Vagina (tissue), 2 donors: ENCODE measurements around the gene SLC9C2.

Experiments used
- POLR2A ChIP-seq, 2 donors: fragments of 450-650 bp; IDR thresholded peaks; one replicate each; pipeline ENCODE4 v1.6.1; 2017; ENCODE audit warnings: antibody characterized with exemption in 2 of 2, mild to moderate bottlenecking in 2 of 2, moderate library complexity in 2 of 2
- POLR2AphosphoS5 ChIP-seq, 2 donors: sonication (generic); formaldehyde crosslinking; IDR thresholded peaks; one replicate each; pipeline ENCODE4 v1.9.0; 2017; ENCODE audit warnings: antibody characterized with exemption in 2 of 2, mild to moderate bottlenecking in 2 of 2, low read depth in 1 of 2; ENCODE audit not compliant: insufficient read depth in 1 of 2
- TF ChIP-seq, protein P1 (sequence below), 3 experiments: fragments of 450-650 bp in 2 of 3; fragments of 200-600 bp in 1 of 3; sonication (generic) in 1 of 3; IDR thresholded peaks; one replicate each; pipeline ENCODE4 v1.5.1; 2017 to 2019; ENCODE audit warnings: antibody characterized with exemption in 3 of 3, mild to moderate bottlenecking in 2 of 3, moderate library complexity in 2 of 3

GRCh38 chr1:173549813-173550212 lies 53.1 kb downstream of the SLC9C2 start:
- TF ChIP-seq, protein P1, sequence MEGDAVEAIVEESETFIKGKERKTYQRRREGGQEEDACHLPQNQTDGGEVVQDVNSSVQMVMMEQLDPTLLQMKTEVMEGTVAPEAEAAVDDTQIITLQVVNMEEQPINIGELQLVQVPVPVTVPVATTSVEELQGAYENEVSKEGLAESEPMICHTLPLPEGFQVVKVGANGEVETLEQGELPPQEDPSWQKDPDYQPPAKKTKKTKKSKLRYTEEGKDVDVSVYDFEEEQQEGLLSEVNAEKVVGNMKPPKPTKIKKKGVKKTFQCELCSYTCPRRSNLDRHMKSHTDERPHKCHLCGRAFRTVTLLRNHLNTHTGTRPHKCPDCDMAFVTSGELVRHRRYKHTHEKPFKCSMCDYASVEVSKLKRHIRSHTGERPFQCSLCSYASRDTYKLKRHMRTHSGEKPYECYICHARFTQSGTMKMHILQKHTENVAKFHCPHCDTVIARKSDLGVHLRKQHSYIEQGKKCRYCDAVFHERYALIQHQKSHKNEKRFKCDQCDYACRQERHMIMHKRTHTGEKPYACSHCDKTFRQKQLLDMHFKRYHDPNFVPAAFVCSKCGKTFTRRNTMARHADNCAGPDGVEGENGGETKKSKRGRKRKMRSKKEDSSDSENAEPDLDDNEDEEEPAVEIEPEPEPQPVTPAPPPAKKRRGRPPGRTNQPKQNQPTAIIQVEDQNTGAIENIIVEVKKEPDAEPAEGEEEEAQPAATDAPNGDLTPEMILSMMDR (IDR thresholded peaks at IDR 0.05), result no peak
- TF ChIP-seq POLR2A (IDR thresholded peaks at IDR 0.05) (no peak), POLR2AphosphoS5 (IDR thresholded peaks at IDR 0.05; ENCODE audit: insufficient read depth in 1 of 2, low read depth in 1 of 2) (no peak)
